Upper lobe of right lung (tissue), 1 donor: ENCODE measurements around the gene HACD2. TPM values are rescaled to one million over a fixed set of nuclear protein-coding genes. Genes with fewer than 3 reads are reported as not detected.
A peak's percentile ranks its signal among the peaks of the same experiment; 100 is the strongest.

Experiments
- ATAC-seq: fragments of 200-7000 bp; cut with Tn5 transposase; one replicate; pipeline ENCODE4 v1.9.1; 2020; ENCODE audit warnings: mild to moderate bottlenecking, moderate library complexity
- DNase-seq: peaks from one replicate; pipeline ENCODE4 v3.0.0-alpha.2; 2020
- H3K27ac ChIP-seq: fragments of 200-600 bp; one replicate; pipeline ENCODE4 v1.8.0; 2022
- H3K27me3 ChIP-seq: fragments of 200-600 bp; one replicate; pipeline ENCODE4 v1.8.0; 2022; ENCODE audit warnings: mild to moderate bottlenecking
- H3K36me3 ChIP-seq: fragments of 200-600 bp; one replicate; pipeline ENCODE4 v1.8.0; 2022
- H3K4me1 ChIP-seq: fragments of 200-600 bp; one replicate; pipeline ENCODE4 v1.8.0; 2022
- H3K4me3 ChIP-seq: fragments of 200-600 bp; one replicate; pipeline ENCODE4 v1.8.0; 2022; ENCODE audit warnings: mild to moderate bottlenecking
- H3K9me3 ChIP-seq: fragments of 200-600 bp; one replicate; pipeline ENCODE4 v1.8.0; 2022
- CTCF ChIP-seq: fragments of 200-600 bp; IDR thresholded peaks from one replicate; pipeline ENCODE4 v1.8.0; 2022; ENCODE audit warnings: antibody characterized with exemption
- intact Hi-C: fragments of 100-400 bp; cut with DNase I; formaldehyde crosslinking; loops from one replicate; pipeline ENCODE4 v1.11.0; 2022
- total RNA-seq: library from RNA; stranded (reverse); fragmentation: NEBNext Ultra II Directional; extraction: Animal tissue kit (Norgen Biotek cat#: 25700); gene quantifications from one replicate; pipeline ENCODE4 v1.2.1, GENCODE V29; 2021
- donor health status: DM: no; HTN: yes; CAD: no; lungs with severe emphysema.

Gene HACD2
- total RNA-seq, 1 donor from 2014 or later: 47.2 TPM

- Histone ChIP-seq H3K4me3 (no peak overlapping the region), H3K27ac (no peak overlapping the region), H3K4me1 (peaks cover 7% of the 10 kb centered on the region), H3K9me3 (no peaks in the 10 kb centered on the region), H3K27me3 (no peaks in the 10 kb centered on the region), H3K36me3 (peaks cover 29% of the 10 kb centered on the region)
- intact Hi-C loops: no loop called here
- no peak for ATAC-seq
- TF ChIP-seq CTCF: no peak
- no peak for DNase-seq
Measured at GRCh38 chr3:123525433-123525832, 59.4 kb downstream of the HACD2 start.

- H3K27ac ChIP-seq: no peak overlapping the region
- no peaks in the 10 kb centered on the region for H3K27me3 ChIP-seq
- intact Hi-C loops: no loop called here
- ATAC-seq (no peak), DNase-seq (no peak)
- H3K9me3 ChIP-seq: no peaks in the 10 kb centered on the region
- peaks cover 29% of the 10 kb centered on the region for H3K36me3 ChIP-seq
- no peak overlapping the region for H3K4me3 ChIP-seq
- peaks cover 7% of the 10 kb centered on the region for H3K4me1 ChIP-seq
- no peak for TF ChIP-seq CTCF
Measured at GRCh38 chr3:123524981-123525380, 59.9 kb downstream of the HACD2 start.

GRCh38 chr3:123523023-123523412 lies 61.8 kb downstream of the HACD2 start:
- ATAC-seq (peak; percentile 59), DNase-seq (no peak)
- no peaks in the 10 kb centered on the region for H3K9me3 ChIP-seq
- no peak for TF ChIP-seq CTCF
- H3K4me3 ChIP-seq: no peak overlapping the region
- H3K4me1 ChIP-seq: peaks cover 7% of the 10 kb centered on the region
- peaks cover 27% of the 10 kb centered on the region for H3K36me3 ChIP-seq
- intact Hi-C loops: no loop called here
- no peaks in the 10 kb centered on the region for H3K27me3 ChIP-seq
- H3K27ac ChIP-seq: no peak overlapping the region

DNA sequence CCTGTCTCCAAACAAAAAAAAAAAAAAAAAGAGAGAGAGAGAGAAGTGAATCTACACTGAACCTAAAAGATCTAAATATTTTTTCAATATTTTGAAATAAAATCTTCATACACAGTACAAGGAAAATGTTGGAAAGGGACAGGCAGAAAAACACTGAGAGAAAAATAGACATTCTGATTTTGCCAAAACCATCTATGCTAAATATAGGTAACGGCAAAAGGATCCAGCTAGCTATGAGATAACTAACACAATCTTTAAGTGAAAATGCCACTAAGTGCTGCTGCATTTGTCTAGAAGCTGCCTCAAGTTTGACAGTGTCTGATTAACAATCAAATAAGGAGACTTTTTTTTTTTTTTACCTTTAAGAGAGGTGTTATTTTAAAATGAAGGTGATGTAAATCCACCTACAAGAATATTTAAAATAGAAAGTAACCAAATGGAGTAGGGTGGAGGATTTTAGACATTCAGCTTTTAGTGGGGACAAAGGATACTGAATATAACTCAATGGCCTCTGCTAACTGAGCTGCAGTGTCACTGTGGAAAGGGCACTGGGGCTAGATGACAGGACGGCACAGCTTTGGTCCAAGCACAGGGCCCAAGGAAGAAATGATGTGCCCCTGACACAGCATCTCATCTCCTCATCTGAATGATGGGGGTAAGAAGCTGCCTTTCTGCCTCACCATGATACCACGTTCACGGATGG lies 62.4 kb downstream of the HACD2 start:
- peak; percentile 25 for ATAC-seq
- Histone ChIP-seq H3K4me3 (no peak overlapping the region), H3K36me3 (peaks cover 22% of the 10 kb centered on the region), H3K4me1 (peaks cover 7% of the 10 kb centered on the region), H3K9me3 (no peaks in the 10 kb centered on the region), H3K27me3 (no peaks in the 10 kb centered on the region), H3K27ac (no peak overlapping the region)
- intact Hi-C loops: no loop called here
- no peak for TF ChIP-seq CTCF
- DNase-seq: no peak

GRCh38 chr3:123521179-123521969 lies 63.5 kb downstream of the HACD2 start:
- Histone ChIP-seq H3K9me3 (no peaks in the 10 kb centered on the region), H3K36me3 (peaks cover 11% of the 10 kb centered on the region), H3K27ac (no peak overlapping the region), H3K4me1 (peaks cover 7% of the 10 kb centered on the region), H3K4me3 (no peak overlapping the region), H3K27me3 (no peaks in the 10 kb centered on the region)
- TF ChIP-seq CTCF: no peak
- DNase-seq (no peak), ATAC-seq (no peak)
- intact Hi-C loops: no loop called here
